SK-N-SH (cell line): ENCODE measurements around the gene B3GALT5. TPM values are rescaled to one million over a fixed set of nuclear protein-coding genes. Genes with fewer than 3 reads are reported as not detected.

Source experiments
- CTCF ChIA-PET: fragments of 300-600, 350-600 bp; formaldehyde crosslinking; extraction: SDS; loops from one replicate; lab custom pipeline; 2021; lab: Yijun Ruan, JAX
- POLR2A ChIA-PET: fragments of 350-600 bp; sonication (Branson Sonifier 250); formaldehyde crosslinking; extraction: SDS; loops from one replicate; lab custom pipeline; 2020; ENCODE audit warnings: antibody characterized with exemption, inconsistent platforms; lab: Yijun Ruan, JAX
- DNase-seq: peaks from one replicate; pipeline ENCODE4 v3.0.0; 2012
- H2AFZ ChIP-seq: fragments of 200-600 bp; sonication (generic); 2 replicates; pipeline ENCODE4 v1.8.1; 2016; ENCODE audit warnings: antibody characterized with exemption, mild to moderate bottlenecking, low read depth
- H3F3A ChIP-seq: fragments of 200-600 bp; sonication (generic); replicated peaks from 2 replicates; pipeline ENCODE3; 2016; ENCODE audit warnings: antibody characterized with exemption, mild to moderate bottlenecking; ENCODE audit not compliant: insufficient read depth
- H3K27ac ChIP-seq, 2 experiments: fragments of 200-500 bp in 1 of 2; fragments of 200-600 bp in 1 of 2; sonication (Bioruptor generic) in 1 of 2; sonication (generic), shearing (Covaris generic) in 1 of 2; 2 replicates each; pipeline versions ENCODE4 v1.5.1 to v1.6.1; 2014 to 2016; ENCODE audit warnings: low read depth in 2 of 2, inconsistent platforms in 1 of 2, low read length in 1 of 2, mild to moderate bottlenecking in 1 of 2, mixed read lengths in 1 of 2
- H3K27me3 ChIP-seq: fragments of 200-600 bp; sonication (generic), shearing (Covaris generic); 2 replicates; pipeline ENCODE4 v1.6.1; 2016; ENCODE audit warnings: mixed run types; ENCODE audit not compliant: insufficient read depth
- H3K36me3 ChIP-seq, 2 experiments: fragments of 200-500 bp in 1 of 2; fragments of 200-600 bp in 1 of 2; sonication (Bioruptor generic) in 1 of 2; sonication (generic) in 1 of 2; replicated peaks in 1 of 2; 2 replicates each; pipeline versions ENCODE3 to v1.5.1; 2014 to 2016; ENCODE audit warnings: low read length in 1 of 2, mild to moderate bottlenecking in 1 of 2; ENCODE audit not compliant: insufficient read depth in 2 of 2, control insufficient read depth in 1 of 2
- H3K4me1 ChIP-seq, 2 experiments: fragments of 200-500 bp in 1 of 2; fragments of 200-600 bp in 1 of 2; sonication (Bioruptor generic) in 1 of 2; sonication (generic), shearing (Covaris generic) in 1 of 2; 2 replicates each; pipeline versions ENCODE4 v1.5.1 to v1.6.1; 2014 to 2016; ENCODE audit warnings: low read depth in 1 of 2, low read length in 1 of 2, mixed run types in 1 of 2; ENCODE audit not compliant: insufficient read depth in 2 of 2, control insufficient read depth in 1 of 2
- H3K4me2 ChIP-seq: fragments of 200-600 bp; sonication (generic), shearing (Covaris generic); 2 replicates; pipeline ENCODE4 v1.6.1; 2017; ENCODE audit warnings: mixed run types
- H3K4me3 ChIP-seq, 2 experiments: fragments of 200-500 bp in 1 of 2; fragments of 200-600 bp in 1 of 2; sonication (Bioruptor generic) in 1 of 2; sonication (generic), shearing (Covaris generic) in 1 of 2; 2 replicates each; pipeline versions ENCODE4 v1.5.1 to v1.8.1; 2014 to 2016; ENCODE audit warnings: low read depth in 2 of 2, inconsistent platforms in 1 of 2, low read length in 1 of 2, mild to moderate bottlenecking in 1 of 2, mixed read lengths in 1 of 2, moderate library complexity in 1 of 2
- H3K79me2 ChIP-seq: fragments of 200-600 bp; sonication (generic); 2 replicates; pipeline ENCODE4 v1.8.1; 2017; ENCODE audit warnings: mild to moderate bottlenecking; ENCODE audit not compliant: insufficient read depth
- H3K9ac ChIP-seq: fragments of 200-600 bp; sonication (generic); 2 replicates; pipeline ENCODE4 v1.6.1; 2017; ENCODE audit warnings: mixed run types
- H3K9me2 ChIP-seq: fragments of 200-600 bp; sonication (generic); 2 replicates; pipeline ENCODE4 v1.6.1; 2017; ENCODE audit warnings: mixed run types
- H3K9me3 ChIP-seq: fragments of 200-600 bp; sonication (generic); 2 replicates; pipeline ENCODE4 v1.6.1; 2017; ENCODE audit warnings: mixed run types, mild to moderate bottlenecking, moderate library complexity
- H4K20me1 ChIP-seq: fragments of 200-600 bp; sonication (generic); 2 replicates; pipeline ENCODE4 v1.6.1; 2017; ENCODE audit warnings: mild to moderate bottlenecking, mixed run types; ENCODE audit not compliant: insufficient read depth
- EZH2phosphoT487 ChIP-seq: fragments of 200-600 bp; sonication (generic); IDR thresholded peaks from 2 replicates; pipeline ENCODE4 v1.6.1; 2017; ENCODE audit warnings: low read depth, mixed run types, mild to moderate bottlenecking, antibody characterized with exemption, moderate library complexity, borderline replicate concordance
- FOSL2 ChIP-seq: IDR thresholded peaks from 2 replicates; pipeline ENCODE4 v1.4.0; 2012; ENCODE audit warnings: low read depth, mild to moderate bottlenecking, moderate library complexity, borderline replicate concordance
- FOXJ3 ChIP-seq: sonication (generic); formaldehyde crosslinking; IDR thresholded peaks from 2 replicates; pipeline ENCODE4 v1.5.1; 2020; ENCODE audit warnings: mild to moderate bottlenecking, missing genetic modification reagents
- FOXM1 ChIP-seq: IDR thresholded peaks from 2 replicates; pipeline ENCODE4 v1.4.0; 2012; ENCODE audit warnings: low read depth, mild to moderate bottlenecking
- GATA2 ChIP-seq: sonication (generic); formaldehyde crosslinking; IDR thresholded peaks from 2 replicates; pipeline ENCODE4 v1.5.0; 2020; ENCODE audit warnings: mild to moderate bottlenecking, missing genetic modification reagents
- JUND ChIP-seq: IDR thresholded peaks from 2 replicates; pipeline ENCODE4 v1.4.0; 2012
- MXI1 ChIP-seq: IDR thresholded peaks from 2 replicates; pipeline ENCODE4 v1.6.1; 2012; ENCODE audit warnings: mild to moderate bottlenecking, low read depth, low read length, improper control_type of control experiment
- NFIC ChIP-seq: IDR thresholded peaks from 2 replicates; pipeline ENCODE4 v1.4.0; 2012; ENCODE audit warnings: borderline replicate concordance
- NRF1 ChIP-seq: IDR thresholded peaks from 2 replicates; pipeline ENCODE4 v1.6.1; 2012; ENCODE audit warnings: low read depth, mild to moderate bottlenecking, low read length
- RCOR1 ChIP-seq: fragments of 150-350 bp; IDR thresholded peaks from 2 replicates; pipeline ENCODE4 v1.6.1; 2017; ENCODE audit warnings: antibody characterized with exemption, low read length
- RXRA ChIP-seq: IDR thresholded peaks from 2 replicates; pipeline ENCODE4 v1.4.0; 2012; ENCODE audit warnings: low read depth, mild to moderate bottlenecking, borderline replicate concordance
- SIN3A ChIP-seq: IDR thresholded peaks from 2 replicates; pipeline ENCODE4 v1.6.1; 2012; ENCODE audit warnings: low read depth, mild to moderate bottlenecking, low read length, moderate library complexity, borderline replicate concordance
- TEAD4 ChIP-seq: IDR thresholded peaks from 2 replicates; pipeline ENCODE4 v1.4.0; 2012; ENCODE audit warnings: mild to moderate bottlenecking, borderline replicate concordance; ENCODE audit not compliant: insufficient read depth
- YY1 ChIP-seq: IDR thresholded peaks from 2 replicates; pipeline ENCODE4 v1.4.0; 2012; ENCODE audit warnings: low read depth, mild to moderate bottlenecking
- WGBS: methylation state at CpG from one replicate; pipeline ENCODE4 v1.1.6; 2017; ENCODE audit warnings: low lambda C conversion rate; 5-methylcytosine and 5-hydroxymethylcytosine counted together
- polyA plus RNA-seq, 3 experiments: library from polyadenylated mRNA; depleted of rRNA; stranded (reverse); fragments of >200 nt; gene quantifications; 2 replicates each; pipeline ENCODE4 v1.2.3, GENCODE V29; 2012
- TF ChIP-seq, protein P1 (sequence below): IDR thresholded peaks from 2 replicates; pipeline ENCODE4 v1.4.0; 2012; ENCODE audit warnings: low read depth
- TF ChIP-seq, protein P2 (sequence below): fragments of 150-350 bp; IDR thresholded peaks from 2 replicates; pipeline ENCODE4 v1.6.1; 2016; ENCODE audit warnings: mild to moderate bottlenecking, low read depth, low read length
- TF ChIP-seq, protein P3 (sequence below): IDR thresholded peaks from 2 replicates; pipeline ENCODE4 v1.4.0; 2012; ENCODE audit warnings: low read depth, borderline replicate concordance

The B3GALT5 gene
- polyA plus RNA-seq, 1 of the 3 experiments (the other 2 are of a cell fraction): 0.35 TPM

DNA sequence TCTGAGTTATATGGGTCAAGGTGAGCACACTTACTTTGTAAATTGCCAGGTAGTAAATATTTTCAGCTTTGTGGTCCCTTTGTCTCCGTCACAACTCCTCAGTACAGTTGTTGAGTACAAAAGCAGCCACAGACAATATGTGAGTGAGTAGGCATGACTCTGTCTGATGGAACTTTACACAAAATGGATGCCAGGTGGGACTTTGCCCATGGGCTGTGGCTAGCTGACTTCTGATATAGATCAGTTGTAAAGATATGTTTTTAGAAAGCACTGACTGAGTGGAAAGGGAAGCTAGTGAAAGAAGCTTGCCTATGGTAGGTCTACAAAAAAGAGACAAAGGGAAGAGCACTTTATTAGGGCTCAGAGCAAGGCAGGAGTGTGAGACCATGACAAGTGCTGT is 109.1 kb downstream of the B3GALT5 start:
- no peaks in the 10 kb centered on the region for H3F3A ChIP-seq
- CTCF ChIA-PET: interaction anchor here (4.1 kb wide), 1 partner anchor 203 kb away, joined by 30 read pairs; no protein-coding TSS in a partner anchor
- H3K36me3 ChIP-seq: no peaks in the 10 kb centered on the region
- H3K9me2 ChIP-seq: no peaks in the 10 kb centered on the region
- H3K79me2 ChIP-seq: no peaks in the 10 kb centered on the region
- no peak overlapping the region for H2AFZ ChIP-seq
- H3K4me2 ChIP-seq: no peak overlapping the region
- H3K27me3 ChIP-seq: no peaks in the 10 kb centered on the region
- no peak overlapping the region for H3K4me3 ChIP-seq
- no peak for DNase-seq
- POLR2A ChIA-PET: no interaction called here
- no peak overlapping the region for H3K9ac ChIP-seq
- no peak overlapping the region for H3K27ac ChIP-seq
- H4K20me1 ChIP-seq: no peaks in the 10 kb centered on the region
- H3K9me3 ChIP-seq: no peaks in the 10 kb centered on the region
- H3K4me1 ChIP-seq: peaks cover 0 to 3% of the 10 kb centered on the region in 2 experiments; a peak in 2 of 4 replicates
- TF ChIP-seq NFIC (no peak), MXI1 (no peak), RCOR1 (no peak), JUND (no peak), SIN3A (no peak), RXRA (no peak), NRF1 (no peak), TEAD4 (no peak), FOSL2 (no peak), YY1 (no peak), GATA2 (CRISPR knock-in tag) (no peak), FOXJ3 (no peak), FOXM1 (no peak), EZH2phosphoT487 (no peak)
- TF ChIP-seq, protein P1, sequence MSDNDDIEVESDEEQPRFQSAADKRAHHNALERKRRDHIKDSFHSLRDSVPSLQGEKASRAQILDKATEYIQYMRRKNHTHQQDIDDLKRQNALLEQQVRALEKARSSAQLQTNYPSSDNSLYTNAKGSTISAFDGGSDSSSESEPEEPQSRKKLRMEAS: no peak
- TF ChIP-seq, protein P2, sequence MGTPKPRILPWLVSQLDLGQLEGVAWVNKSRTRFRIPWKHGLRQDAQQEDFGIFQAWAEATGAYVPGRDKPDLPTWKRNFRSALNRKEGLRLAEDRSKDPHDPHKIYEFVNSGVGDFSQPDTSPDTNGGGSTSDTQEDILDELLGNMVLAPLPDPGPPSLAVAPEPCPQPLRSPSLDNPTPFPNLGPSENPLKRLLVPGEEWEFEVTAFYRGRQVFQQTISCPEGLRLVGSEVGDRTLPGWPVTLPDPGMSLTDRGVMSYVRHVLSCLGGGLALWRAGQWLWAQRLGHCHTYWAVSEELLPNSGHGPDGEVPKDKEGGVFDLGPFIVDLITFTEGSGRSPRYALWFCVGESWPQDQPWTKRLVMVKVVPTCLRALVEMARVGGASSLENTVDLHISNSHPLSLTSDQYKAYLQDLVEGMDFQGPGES: no peak
- TF ChIP-seq, protein P3, sequence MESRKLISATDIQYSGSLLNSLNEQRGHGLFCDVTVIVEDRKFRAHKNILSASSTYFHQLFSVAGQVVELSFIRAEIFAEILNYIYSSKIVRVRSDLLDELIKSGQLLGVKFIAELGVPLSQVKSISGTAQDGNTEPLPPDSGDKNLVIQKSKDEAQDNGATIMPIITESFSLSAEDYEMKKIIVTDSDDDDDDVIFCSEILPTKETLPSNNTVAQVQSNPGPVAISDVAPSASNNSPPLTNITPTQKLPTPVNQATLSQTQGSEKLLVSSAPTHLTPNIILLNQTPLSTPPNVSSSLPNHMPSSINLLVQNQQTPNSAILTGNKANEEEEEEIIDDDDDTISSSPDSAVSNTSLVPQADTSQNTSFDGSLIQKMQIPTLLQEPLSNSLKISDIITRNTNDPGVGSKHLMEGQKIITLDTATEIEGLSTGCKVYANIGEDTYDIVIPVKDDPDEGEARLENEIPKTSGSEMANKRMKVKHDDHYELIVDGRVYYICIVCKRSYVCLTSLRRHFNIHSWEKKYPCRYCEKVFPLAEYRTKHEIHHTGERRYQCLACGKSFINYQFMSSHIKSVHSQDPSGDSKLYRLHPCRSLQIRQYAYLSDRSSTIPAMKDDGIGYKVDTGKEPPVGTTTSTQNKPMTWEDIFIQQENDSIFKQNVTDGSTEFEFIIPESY: no peak
- WGBS: 40% methylated on average over 1 of the region's 1 CpG

Other genes starting within 250 kb of the B3GALT5 start
- gene LCA5L, start 167.2 kb upstream of the B3GALT5 start, polyA plus RNA-seq (2012; rRNA removed): 0.74 and 1.0 TPM in 2 replicates
- gene SH3BGR, start 161.0 kb upstream of the B3GALT5 start, polyA plus RNA-seq (2012; rRNA removed): 1.1 and 2.5 TPM in 2 replicates
- 0.08 TPM in 1 of 2 replicates, not detected in the other for gene IGSF5, start 132.2 kb downstream of the B3GALT5 start, polyA plus RNA-seq (2012; rRNA removed)